HG02678 (cell line): ENCODE results near the gene STRN3.

Experiments used
- ATAC-seq: cut with Tn5 transposase; IDR thresholded peaks from one replicate; pipeline ENCODE4 v1.9.1; 2021; ENCODE audit warnings: mild to moderate bottlenecking, moderate library complexity; ENCODE audit not compliant: unreplicated experiment

The STRN3 gene

DNA sequence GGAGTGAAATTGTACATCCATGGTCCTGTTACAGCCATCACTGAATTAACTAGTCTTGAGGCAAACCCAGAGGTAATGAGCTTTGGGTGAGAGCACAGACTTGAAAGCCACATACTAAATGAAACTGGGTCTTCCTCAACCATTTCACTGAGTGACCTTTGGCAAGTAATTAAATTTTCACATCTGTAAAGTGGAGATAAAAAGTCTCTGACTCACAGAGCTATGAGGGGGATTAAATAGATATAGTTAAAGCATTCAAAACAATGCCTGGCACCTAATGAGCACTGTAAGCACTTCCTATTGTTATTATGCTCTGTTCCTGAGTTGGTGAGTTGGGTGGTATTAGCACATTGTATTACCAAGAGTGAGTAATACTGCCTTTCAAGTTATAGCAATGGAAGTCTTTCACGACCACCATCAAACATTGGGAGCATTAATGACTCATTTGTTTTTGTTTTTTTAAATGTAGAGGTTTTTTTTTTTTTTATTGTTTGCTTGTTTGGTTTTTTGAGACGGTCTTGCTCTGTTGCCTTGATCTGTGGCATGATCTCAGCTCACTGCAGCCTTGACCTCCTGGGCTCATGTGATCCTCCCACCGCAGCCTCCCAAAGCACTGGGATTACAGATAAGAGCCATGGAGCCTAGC is 12.5 kb upstream of the STRN3 start:
- no peak for ATAC-seq

DNA sequence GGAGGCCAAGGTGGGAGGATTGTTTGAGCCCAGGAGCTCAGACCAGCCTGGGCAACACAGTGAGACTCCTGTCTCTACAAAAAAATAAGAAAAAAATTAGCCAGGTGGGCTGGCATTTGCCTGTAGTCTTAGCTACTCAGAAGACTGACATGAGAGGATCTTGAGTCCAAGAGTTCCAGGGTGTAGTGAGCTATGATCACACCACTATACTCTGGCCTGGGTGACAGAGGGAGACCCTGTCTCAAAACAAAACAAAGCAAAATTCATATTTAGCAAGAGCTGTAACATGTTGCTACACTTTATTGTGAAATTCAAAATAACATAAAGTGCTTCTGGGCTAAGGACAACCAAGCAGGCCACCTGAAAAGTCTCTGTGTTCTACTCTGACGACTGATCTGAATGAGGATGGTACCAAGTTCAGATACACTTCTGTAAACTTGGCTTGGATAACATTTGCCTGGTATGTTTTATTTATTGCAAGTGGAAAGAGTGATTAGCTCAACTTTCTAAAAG is 11.6 kb upstream of the STRN3 start:
- no peak for ATAC-seq

DNA sequence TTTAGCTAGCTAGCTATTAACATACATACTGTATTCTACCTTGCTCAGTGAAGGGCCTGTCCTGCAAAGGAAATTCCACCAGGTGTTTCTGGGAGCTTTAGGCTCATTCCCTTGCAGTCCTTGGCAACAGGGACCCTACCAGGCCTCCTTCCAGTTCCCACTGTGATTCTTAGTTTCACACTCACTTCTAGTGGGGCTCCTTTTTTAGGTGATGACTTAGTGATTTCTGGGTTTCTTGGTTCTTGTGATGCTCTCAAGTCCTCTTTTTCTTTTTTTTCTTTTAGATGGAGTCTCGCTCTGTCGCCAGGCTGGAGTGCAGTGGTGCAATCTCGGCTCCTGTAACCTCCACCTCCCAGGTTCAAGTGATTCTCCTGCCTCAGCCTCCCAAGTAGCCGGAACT is 10.4 kb upstream of the STRN3 start:
- ATAC-seq = no peak

DNA sequence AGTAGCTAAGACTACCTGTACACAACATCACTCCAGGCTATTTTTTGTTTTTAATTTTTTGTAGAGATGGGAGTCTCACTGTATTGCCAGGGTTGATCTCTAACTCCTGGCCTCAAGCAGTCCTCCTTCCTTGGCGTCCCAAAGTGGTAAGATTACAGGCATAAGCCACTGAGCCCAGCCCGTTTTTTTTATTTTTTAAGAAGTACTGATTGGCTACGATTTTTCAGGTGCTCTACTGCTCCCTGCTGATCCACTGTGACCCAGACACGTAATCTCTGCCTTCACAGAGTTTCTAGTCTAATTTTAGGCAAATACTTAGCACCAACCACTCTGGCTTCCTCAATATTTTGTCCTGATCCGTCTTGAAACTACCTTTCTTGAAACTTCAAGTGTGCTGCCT is 4.3 kb upstream of the STRN3 start:
- ATAC-seq = no peak

DNA sequence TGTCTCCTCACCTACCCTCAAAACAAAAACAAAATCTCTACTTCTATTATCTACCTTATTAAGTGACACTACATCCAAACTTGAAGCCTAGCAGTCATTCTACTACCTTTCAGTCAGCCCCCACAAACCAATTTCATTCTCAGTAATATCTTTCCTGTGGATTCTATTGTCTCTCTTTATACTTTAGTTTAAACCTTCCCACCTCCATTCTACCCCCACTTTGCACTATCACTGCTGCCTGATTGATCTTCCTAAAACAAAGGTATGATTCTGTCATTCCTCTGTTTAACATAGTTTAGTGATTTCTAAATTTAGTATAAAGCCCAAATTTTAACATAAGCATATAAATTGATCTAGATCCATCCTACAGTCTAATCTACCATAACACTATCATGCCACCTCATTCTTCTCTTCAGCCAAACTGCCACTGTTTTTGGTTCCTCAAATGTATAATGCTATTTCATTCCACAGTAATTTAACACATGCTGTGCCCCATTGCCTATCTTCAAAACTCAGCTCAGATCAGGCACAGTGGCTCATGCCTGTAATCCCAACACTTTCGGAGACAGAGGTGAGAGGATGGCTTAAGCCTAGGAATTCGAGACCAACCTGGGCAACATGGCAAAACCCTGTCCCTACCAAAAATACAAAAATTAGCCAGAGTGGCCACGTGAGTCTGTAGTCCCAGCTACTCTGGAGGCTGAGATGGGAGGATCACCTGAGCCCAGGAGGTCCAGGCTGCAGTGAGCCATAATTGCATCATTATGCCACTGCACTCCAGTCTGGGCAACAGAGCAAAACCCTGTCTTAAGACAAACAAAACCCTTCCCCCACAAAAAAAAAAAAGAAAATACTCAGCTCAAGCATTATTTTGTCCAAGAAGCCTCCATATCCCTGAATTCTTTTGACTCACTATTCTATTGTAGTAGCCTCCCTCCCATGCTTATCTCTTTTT is 3.1 kb upstream of the STRN3 start:
- ATAC-seq = no peak

DNA sequence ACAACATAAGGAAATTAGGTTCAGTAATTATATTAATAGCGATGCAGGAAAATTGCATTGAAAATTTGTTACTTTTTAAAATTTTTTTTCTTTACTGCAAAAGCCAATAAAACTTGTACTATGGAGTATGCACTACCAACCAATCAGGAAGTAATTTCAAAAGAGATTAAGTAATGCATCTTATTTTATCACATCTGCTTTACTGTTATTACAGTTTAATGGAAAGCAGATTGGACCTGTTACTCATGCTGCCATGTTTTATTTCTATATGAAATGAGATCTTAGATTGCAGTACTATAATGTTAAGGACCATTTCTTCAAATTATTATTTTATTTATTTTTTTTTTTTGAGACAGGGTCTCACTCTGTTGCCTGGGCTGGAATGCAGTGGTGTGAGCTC is 1.7 kb upstream of the STRN3 start:
- ATAC-seq = no peak

DNA sequence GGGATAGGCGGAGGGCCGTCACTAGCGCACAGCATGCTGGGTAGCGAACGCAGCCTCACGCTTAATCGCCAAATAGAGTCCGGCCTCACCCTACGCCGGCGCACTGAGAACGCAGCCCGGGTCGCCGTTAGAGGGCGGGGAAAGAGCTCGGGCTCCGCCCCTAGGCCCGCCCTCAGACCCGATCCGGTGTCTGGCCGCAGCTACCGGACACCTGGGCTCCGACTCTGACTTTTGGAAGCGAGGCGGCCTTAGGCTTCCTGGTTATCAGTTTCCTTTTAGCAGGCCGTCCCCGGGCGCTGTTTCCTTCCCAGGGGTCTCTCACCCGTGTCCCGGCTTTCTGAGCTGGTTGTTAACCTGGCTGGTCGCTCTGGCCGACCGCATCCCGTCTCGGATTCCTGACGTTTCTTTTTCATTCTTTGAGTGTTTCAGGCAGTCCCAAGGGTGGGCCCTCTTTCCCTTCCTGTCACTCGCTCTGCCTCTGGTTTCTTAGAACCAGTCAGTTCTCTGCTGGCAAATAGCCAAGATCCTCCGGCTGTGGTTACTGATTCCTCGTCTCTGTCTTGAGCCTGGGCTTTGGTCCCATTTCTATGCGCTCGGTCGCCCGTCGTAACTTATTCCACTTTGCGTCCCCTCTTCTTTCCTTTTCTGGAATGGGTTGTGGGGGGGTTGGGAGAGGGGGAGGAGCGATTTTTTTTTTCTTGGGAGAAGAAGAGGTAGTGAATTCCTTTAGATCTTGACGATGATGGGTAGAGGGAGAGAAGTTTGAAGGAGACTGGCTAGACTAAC is 464 bp upstream of the STRN3 start:
- ATAC-seq = peak; percentile 91

DNA sequence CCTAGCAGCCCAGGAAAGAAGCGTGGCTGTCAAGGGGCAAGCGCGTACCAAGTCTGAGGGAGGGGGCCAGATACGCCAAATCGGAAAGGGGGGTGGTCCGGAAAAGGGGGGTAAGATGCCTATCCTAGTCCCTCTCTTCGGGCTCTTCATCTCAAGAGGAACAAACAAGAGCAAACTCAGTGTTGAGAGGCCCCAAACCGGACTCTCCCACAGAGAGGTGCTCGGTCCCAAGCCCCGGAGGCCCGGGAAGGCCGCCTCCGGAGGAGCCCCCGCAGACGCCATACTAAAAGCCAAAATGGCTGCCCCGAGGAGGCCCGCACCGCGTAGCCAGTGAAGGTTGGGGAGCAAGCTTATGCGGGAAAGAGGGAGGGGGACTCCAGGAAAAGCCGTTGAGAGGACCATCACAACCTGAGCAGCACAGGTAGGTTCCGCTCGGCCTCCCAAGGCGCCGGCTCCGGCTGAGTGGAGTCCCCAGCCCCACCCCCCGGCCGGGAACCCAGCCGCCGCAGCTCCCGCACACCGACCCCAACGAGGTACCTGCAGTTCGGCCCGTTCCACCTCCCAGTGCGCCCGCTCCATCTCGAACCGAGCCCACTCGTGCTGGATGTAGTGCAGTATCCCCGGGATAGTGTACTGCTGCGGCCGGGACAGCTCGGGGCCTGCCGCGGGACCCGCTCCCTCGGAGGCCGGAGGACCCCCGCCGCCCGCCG is 657 bp downstream of the STRN3 start, which contains the start of gene AP4S1:
Gene AP4S1, plus strand, starts transcription at position 283 of the 710 bp plus-strand sequence. CDS start 40,548 bp downstream, outside the sequence.
- peak; percentile 13 for ATAC-seq

DNA sequence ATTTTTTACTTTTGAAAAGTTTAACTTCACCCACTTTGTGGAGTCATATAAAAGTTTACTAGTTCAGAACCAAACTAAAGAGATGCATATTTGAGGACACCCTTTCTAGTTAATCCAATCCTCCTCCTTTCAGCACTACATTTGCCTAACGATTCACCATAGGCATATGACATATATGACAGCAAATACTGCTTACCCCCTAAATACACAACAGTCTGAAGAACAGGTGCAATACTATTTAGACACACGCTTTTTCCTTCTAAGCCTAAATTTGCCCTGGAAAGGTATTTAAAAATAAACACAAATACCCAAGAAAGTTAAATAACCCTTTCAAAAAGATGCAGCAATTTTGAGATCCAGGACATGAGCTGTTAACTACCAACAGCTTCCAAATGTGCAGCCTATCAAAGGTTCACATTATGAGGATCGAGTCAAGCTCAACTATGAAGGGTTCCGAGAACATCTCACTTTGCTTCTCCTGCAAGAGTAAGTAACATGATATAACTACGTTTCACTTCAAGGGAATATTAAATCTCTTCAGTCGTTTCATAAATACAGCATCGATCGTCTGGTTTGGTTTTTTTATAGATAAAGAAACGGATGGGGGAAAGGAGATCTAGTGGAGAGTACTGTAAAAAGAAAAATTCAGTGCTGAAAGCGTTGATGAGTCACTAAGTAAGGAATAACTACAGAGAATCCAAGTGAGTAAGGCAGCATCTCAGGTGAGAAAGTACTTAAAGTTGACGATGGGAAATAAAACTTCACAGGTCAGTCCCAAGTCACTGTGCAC is 1.4 kb downstream of the STRN3 start:
- ATAC-seq = no peak

DNA sequence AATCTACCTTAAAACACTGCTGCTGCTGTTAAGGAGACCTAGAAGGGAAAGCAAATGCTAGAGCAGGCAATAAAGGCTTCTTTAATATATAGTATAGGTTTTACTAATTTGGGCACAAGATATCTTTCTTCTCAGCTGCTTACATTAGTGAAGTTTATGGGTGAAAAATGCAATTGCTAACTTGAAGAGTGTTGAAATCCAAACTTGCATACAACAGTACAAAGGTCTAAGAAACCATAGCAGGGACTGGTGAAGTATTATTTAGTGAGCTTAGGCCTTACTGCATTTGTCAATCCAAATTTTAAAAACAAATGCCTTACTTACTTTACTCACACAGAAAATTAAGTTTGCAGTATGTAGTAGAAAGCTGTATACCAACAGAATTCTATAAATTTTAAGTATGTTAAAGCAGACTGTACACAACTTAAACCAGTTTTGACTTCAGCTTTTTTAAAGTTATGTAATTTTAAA is 2.1 kb downstream of the STRN3 start:
- no peak for ATAC-seq

DNA sequence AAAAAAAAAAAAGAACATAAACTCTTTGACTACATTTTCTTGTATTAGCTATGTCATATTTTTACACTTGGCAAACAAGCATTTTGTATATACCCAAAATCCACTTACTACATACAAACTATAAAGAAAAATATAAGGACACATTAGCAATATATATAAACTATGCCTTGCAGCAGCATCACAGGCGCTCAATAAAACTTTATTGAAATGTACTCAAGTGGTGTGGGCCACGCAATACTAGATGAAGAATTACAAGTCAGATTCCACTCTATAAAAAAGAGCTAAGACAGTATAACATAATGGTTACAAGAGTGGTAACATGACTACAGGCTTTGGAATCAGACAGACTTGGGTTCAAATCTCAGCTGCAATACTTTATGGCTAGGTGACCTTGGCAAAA is 3.8 kb downstream of the STRN3 start:
- ATAC-seq = no peak

DNA sequence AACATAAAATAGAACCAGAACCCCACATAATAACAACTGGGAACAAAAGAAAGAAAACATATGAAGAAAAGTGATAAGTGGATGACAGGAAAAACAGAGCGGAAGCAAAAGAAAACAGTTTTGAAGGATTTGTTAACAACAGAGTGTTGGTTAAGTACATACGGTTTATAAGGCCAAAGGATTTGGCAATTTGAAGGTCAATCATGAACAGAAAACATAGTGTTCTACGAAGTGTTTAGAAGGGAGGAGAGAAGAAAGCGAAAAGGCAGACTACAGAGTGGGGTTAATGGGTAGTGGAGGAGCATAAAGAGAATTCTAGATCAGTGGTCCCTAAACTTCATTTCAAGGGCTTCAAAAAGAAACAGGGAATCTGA is 4.6 kb downstream of the STRN3 start:
- ATAC-seq = no peak

DNA sequence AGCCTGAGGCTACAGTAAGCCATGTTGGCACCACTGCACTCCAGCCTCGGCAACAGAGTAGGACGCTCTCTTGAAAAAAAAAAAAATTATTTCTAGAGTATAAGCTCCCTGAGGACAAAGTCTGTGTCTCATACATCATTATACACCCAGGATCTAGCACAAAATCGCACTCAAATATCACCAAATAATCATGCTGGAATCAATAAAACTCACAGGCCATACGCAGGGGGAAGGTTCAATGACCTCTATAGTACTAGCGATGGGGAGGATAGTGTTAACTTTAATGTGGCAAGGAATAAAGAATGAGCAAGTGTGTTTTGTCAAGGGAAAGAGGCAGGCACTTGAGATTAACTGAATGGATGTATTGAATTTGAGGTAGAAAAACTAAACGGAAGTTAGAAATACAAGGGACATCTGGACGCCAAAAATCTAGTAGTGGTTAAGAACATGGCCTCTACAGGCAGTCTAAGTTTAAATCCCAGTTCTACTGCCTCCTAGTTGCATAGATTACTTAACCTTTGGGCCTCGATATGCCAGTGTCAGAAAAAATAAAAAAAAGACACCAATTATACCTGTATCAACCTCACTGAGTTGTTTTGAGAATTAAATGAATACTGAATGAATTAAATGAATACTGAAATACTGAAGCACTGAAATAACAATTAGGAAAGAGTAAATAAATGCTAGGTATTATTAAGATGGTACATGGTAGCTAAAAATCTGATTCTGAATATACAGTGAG is 5.2 kb downstream of the STRN3 start:
- no peak for ATAC-seq

DNA sequence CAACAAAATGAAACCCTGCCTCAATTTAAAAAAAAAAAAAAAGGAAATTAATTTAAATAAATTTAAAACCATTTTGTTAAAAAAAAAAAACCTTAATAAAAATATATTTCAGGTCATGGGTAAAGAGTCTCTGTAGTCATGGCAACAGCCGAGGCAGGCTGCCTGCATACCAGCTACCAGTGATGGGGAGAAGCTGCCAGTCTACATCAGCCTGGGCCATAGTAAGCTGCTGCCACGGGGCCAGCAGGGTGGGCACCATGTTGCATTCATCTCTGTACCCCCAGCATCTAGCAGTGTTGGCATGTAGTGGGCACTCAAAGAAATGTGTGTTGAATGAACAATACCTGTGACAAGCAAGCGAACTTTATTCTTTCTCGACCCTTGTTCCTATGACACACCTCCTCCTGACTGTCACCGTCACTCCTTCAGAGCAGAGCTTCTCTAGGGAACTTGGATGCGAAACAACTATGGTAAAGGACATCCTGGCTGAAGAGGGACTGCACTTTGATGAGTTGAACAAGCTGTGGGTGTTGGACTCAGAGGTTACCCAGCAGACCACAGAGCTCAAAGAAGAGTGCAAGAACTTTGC is 8.0 kb downstream of the STRN3 start:
- ATAC-seq = no peak

DNA sequence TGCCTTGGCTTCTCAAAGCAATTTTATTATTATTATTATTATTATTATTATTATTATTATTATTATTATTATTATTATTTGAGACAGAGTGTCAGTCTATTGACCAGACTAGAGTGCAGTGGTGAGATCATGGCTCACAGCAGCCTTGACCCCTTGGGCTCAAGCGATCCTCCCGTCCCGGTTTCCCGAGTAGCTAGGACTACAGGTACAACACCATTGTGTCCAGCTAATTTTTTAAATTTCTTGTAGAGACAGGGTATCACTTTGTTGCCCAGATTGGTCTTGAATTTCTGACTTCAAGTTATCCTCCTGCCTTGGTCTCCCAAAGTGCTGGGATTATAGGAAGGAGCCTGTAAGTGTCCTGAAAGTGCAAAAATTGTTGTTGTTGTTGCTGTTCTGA is 12.3 kb downstream of the STRN3 start:
- no peak for ATAC-seq

DNA sequence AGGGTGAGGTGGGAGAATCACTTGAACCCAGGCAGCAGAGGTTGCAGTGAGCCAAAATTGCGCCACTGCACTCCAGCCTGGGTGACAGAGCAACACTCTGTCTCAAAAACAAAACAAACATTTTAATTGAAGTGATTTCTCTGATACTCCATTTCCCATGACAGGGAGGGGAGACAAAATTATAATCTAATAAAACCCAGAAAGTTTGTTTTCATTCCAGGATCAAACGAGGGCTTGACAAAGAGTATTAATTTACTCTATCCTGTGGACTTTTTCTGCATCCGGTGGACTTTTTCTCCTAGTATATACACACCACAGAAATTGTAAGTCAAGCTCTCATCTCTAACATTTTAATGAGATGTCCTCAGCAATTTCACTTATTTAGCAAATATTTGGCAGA is 15.2 kb downstream of the STRN3 start:
- ATAC-seq = no peak

DNA sequence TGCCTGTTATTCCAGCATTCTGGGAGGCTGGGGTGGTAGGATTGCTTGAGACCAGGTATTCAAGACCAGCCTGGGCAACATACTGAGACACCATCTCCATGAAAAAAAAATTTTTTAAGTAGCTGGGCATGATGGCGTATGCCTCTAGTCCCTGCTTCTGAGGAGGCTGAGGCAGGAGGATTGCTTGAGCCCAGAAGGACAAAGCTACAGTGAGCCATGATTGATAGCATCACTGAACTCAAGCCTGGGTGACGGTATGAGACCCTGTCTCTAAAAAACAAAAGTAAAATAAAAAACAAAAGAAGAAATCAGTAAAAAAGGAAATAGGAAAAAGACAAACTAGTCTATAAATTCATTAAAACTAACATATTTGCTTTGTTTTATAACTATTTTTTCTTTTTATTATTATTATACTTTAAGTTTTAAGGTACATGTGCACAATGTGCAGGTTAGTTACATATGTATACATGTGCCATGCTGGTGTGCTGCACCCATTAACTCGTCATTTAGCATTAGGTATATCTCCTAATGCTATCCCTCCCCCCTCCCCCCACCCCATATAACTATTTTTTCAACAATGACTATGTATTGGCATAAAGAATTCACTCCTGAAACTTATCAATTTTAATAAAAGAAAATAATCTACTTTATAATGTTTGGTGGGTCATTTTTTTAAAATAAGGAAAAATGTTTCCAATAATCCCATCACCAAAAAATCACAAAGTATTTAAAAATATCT is 16.2 kb downstream of the STRN3 start:
- ATAC-seq = no peak

DNA sequence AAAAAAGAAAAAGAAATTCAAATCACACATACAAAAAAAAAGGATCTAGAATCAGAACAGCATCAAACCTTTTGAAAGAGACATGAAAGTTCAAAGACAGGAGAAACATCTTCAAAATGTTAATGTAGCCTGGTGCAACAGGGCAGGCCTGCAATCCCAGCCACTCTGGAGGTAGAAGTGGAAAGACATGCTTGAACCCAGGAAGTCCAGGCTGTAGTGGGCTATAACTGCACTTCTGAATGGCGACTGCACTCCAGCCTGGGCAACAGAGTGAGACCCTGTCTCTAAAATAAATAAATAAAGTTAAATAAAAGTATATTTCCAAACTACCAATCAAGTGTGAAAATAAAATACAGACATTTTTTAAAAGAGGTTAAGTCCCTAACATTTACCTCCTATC is 19.5 kb downstream of the STRN3 start:
- ATAC-seq = no peak
